HCT116 (cell line): ENCODE data around the gene LRIG1.

Experiments
- CEBPB ChIP-seq: IDR thresholded peaks from 2 replicates; pipeline ENCODE4 v1.6.1; 2012; ENCODE audit warnings: low read depth
- CTCF ChIP-seq, 3 experiments: fragments of 200-600 bp in 1 of 3; sonication (generic) in 1 of 3; IDR thresholded peaks in 2 of 3; conservative IDR thresholded peaks in 1 of 3; 2 replicates each; pipeline ENCODE4 v1.5.1; 2012 to 2017; ENCODE audit warnings: low read depth in 2 of 3, low read length in 2 of 3, antibody characterized with exemption in 1 of 3, borderline replicate concordance in 1 of 3, control low read depth in 1 of 3, mild to moderate bottlenecking in 1 of 3, mixed read lengths in 1 of 3, mixed run types in 1 of 3, moderate library complexity in 1 of 3; ENCODE audit not compliant: insufficient read depth in 1 of 3
- EZH2 ChIP-seq: fragments of 200-600 bp; sonication (generic); IDR thresholded peaks from 2 replicates; pipeline ENCODE4 v1.6.1; 2017; ENCODE audit warnings: antibody characterized with exemption, mixed run types
- EZH2phosphoT487 ChIP-seq: fragments of 200-600 bp; IDR thresholded peaks from 2 replicates; pipeline ENCODE4 v1.6.1; 2018; ENCODE audit warnings: antibody characterized with exemption, borderline replicate concordance
- JUND ChIP-seq: IDR thresholded peaks from 2 replicates; pipeline ENCODE4 v1.6.1; 2012
- POLR2A ChIP-seq: IDR thresholded peaks from 2 replicates; pipeline ENCODE4 v1.7.0; 2011; ENCODE audit warnings: borderline replicate concordance; ENCODE audit not compliant: insufficient read depth, insufficient read length; ENCODE audit errors: extremely low read depth
- POLR2AphosphoS5 ChIP-seq: IDR thresholded peaks from 2 replicates; pipeline ENCODE4 v1.6.1; 2011; ENCODE audit warnings: mild to moderate bottlenecking, low read depth, low read length, moderate library complexity
- RAD21 ChIP-seq: IDR thresholded peaks from 2 replicates; pipeline ENCODE4 v1.6.1; 2012; ENCODE audit warnings: low read depth, mild to moderate bottlenecking
- SIN3A ChIP-seq: IDR thresholded peaks from 2 replicates; pipeline ENCODE4 v1.6.1; 2012; ENCODE audit warnings: low read depth
- SP1 ChIP-seq: IDR thresholded peaks from 2 replicates; pipeline ENCODE4 v1.6.1; 2012; ENCODE audit warnings: low read depth
- TCF7L2 ChIP-seq: IDR thresholded peaks from 2 replicates; pipeline ENCODE4 v1.7.0; 2011; ENCODE audit warnings: borderline replicate concordance, inconsistent platforms; ENCODE audit not compliant: insufficient read depth, insufficient read length; ENCODE audit errors: extremely low read depth
- YY1 ChIP-seq: IDR thresholded peaks from 2 replicates; pipeline ENCODE4 v1.6.1; 2011; ENCODE audit warnings: low read length, low read depth, moderate library complexity, mild to moderate bottlenecking; ENCODE audit not compliant: insufficient replicate concordance; ENCODE audit errors: extremely low read depth
- ZBTB33 ChIP-seq: IDR thresholded peaks from 2 replicates; pipeline ENCODE4 v1.6.1; 2011; ENCODE audit warnings: mild to moderate bottlenecking, low read length, moderate library complexity; ENCODE audit not compliant: insufficient replicate concordance; ENCODE audit errors: extremely low read depth
- ZFX ChIP-seq: fragments of 450-650 bp; IDR thresholded peaks from 2 replicates; pipeline ENCODE4 v1.6.1; 2017

GRCh38 chr3:66365080-66365479, 135.7 kb downstream of the LRIG1 start:
- TF ChIP-seq CTCF (IDR thresholded peaks at IDR 0.05 in 2 of 3, conservative IDR thresholded peaks at IDR 0.05 in 1 of 3; ENCODE audit: borderline replicate concordance in 1 of 3, insufficient read depth in 1 of 3, low read depth in 2 of 3, low read length in 2 of 3): no peak
- no peak for TF ChIP-seq POLR2A
- no peak for TF ChIP-seq SIN3A
- TF ChIP-seq ZFX: no peak
- no peak for TF ChIP-seq POLR2AphosphoS5
- TF ChIP-seq TCF7L2: no peak
- no peak for TF ChIP-seq EZH2phosphoT487
- no peak for TF ChIP-seq SP1
- TF ChIP-seq JUND: no peak
- TF ChIP-seq EZH2: no peak
- TF ChIP-seq RAD21: no peak
- TF ChIP-seq CEBPB: no peak
- TF ChIP-seq YY1: no peak
- TF ChIP-seq ZBTB33: no peak
